Endothelial cell (in vitro differentiated cells): ENCODE results near the gene NEK1. TPM values are rescaled to one million over a fixed set of nuclear protein-coding genes. Genes with fewer than 3 reads are reported as not detected.
"Not testable (repeated sequence)": the region's sequence is repeated elsewhere in the genome, so short reads cannot be mapped to it uniquely, and the experiment has no call there.

Experiments used
- DNase-seq: peaks from one replicate; pipeline ENCODE4 v3.0.0; 2021; ENCODE audit warnings: low spot score
- H3K27ac Mint-ChIP-seq: one replicate; pipeline ENCODE4 v1.8.0; 2021; ENCODE audit warnings: mixed read lengths, inconsistent platforms; ENCODE audit not compliant: unreplicated experiment
- H3K27me3 Mint-ChIP-seq: one replicate; pipeline ENCODE4 v1.8.0; 2021; ENCODE audit warnings: mild to moderate bottlenecking, moderate library complexity, mixed read lengths, inconsistent platforms; ENCODE audit not compliant: unreplicated experiment
- H3K36me3 Mint-ChIP-seq: one replicate; pipeline ENCODE4 v1.8.0; 2021; ENCODE audit warnings: mild to moderate bottlenecking, low read depth, mixed read lengths, inconsistent platforms; ENCODE audit not compliant: unreplicated experiment
- H3K4me1 Mint-ChIP-seq: one replicate; pipeline ENCODE4 v1.8.0; 2021; ENCODE audit warnings: mild to moderate bottlenecking, mixed read lengths, inconsistent platforms; ENCODE audit not compliant: unreplicated experiment
- H3K4me3 Mint-ChIP-seq: one replicate; pipeline ENCODE4 v1.8.0; 2021; ENCODE audit warnings: mild to moderate bottlenecking, mixed read lengths, inconsistent platforms; ENCODE audit not compliant: unreplicated experiment
- H3K9me3 Mint-ChIP-seq: one replicate; pipeline ENCODE4 v1.8.0; 2021; ENCODE audit warnings: mixed read lengths, inconsistent platforms; ENCODE audit not compliant: unreplicated experiment
- CTCF ChIP-seq: fragments of 200-600 bp; sonication (generic); IDR thresholded peaks from one replicate; pipeline ENCODE4 v1.5.0; 2021; ENCODE audit warnings: antibody characterized with exemption; ENCODE audit not compliant: unreplicated experiment
- total RNA-seq: library from RNA; stranded (reverse); fragmentation: NEBNext Ultra II Directional; extraction: Animal tissue kit (Norgen Biotek cat#: 25700); gene quantifications from one replicate; pipeline ENCODE4 v1.2.1, GENCODE V29; 2021; ENCODE audit not compliant: unreplicated experiment

The NEK1 gene
- total RNA-seq, 1 donor from 2014 or later: 12.5 TPM

GRCh38 chr4:169458575-169458974 lies 153.8 kb downstream of the NEK1 start:
- DNase-seq: no peak
- Mint-ChIP-seq H3K27me3 (peaks cover 2% of the 10 kb centered on the region), H3K4me1 (no peaks in the 10 kb centered on the region), H3K36me3 (peaks cover 21% of the 10 kb centered on the region), H3K9me3 (no peaks in the 10 kb centered on the region), H3K27ac (no peak overlapping the region), H3K4me3 (no peak overlapping the region)
- TF ChIP-seq CTCF: no peak

DNA sequence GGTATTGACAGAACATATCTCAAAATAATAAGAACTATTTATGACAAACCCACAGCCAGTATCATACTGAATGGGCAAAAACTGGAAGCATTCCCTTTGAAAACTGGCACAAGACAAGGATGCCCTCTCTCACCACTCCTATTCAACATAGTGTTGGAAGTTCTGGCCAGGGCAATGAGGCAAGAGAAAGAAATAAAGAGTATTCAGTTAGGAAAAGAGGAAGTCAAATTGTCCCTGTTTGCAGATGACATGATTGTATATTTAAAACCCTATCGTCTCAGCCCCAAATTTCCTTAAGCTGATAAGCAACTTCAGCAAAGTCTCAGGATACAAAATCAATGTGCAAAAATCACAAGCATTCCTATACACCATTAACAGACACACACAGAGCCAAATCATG lies 159.7 kb downstream of the NEK1 start:
- H3K4me3 Mint-ChIP-seq, H3K9me3 Mint-ChIP-seq, H3K4me1 Mint-ChIP-seq, DNase-seq, H3K27me3 Mint-ChIP-seq, H3K27ac Mint-ChIP-seq: not testable (repeated sequence)
- H3K36me3 Mint-ChIP-seq: peaks cover 37% of the 10 kb centered on the region

DNA sequence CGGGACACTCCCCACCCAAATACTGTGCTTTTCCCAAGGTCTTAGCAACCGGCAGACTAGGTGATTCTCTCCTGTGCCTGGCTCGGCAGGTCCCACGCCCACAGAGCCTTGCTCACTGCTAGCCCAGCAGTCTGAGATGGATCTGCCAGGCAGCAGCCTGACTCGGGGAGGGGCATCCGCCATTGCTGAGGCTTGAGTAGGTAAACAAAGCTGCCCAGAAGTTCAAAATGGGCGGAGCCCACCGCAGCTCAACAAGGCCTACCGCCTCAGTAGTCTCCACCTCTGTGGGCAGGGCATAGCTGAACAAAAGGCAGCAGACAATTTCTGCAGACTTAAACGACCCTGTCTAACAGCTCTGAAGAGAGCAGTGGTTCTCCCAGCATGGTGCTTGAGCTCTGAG lies 163.4 kb downstream of the NEK1 start:
- H3K27ac Mint-ChIP-seq, H3K9me3 Mint-ChIP-seq, H3K4me1 Mint-ChIP-seq, H3K4me3 Mint-ChIP-seq, DNase-seq, H3K27me3 Mint-ChIP-seq: not testable (repeated sequence)
- peaks cover 37% of the 10 kb centered on the region for H3K36me3 Mint-ChIP-seq

GRCh38 chr4:169446824-169447223 lies 165.6 kb downstream of the NEK1 start:
- Mint-ChIP-seq H3K9me3 (no peaks in the 10 kb centered on the region), H3K27ac (no peak overlapping the region), H3K4me1 (no peaks in the 10 kb centered on the region), H3K36me3 (peaks cover 38% of the 10 kb centered on the region), H3K27me3 (no peaks in the 10 kb centered on the region), H3K4me3 (no peak overlapping the region)
- no peak for TF ChIP-seq CTCF
- DNase-seq: no peak

- H3K27me3 Mint-ChIP-seq: no peaks in the 10 kb centered on the region
- no peaks in the 10 kb centered on the region for H3K4me1 Mint-ChIP-seq
- no peak overlapping the region for H3K27ac Mint-ChIP-seq
- no peak overlapping the region for H3K4me3 Mint-ChIP-seq
- H3K36me3 Mint-ChIP-seq: peaks cover 27% of the 10 kb centered on the region
- TF ChIP-seq CTCF: no peak
- H3K9me3 Mint-ChIP-seq: no peaks in the 10 kb centered on the region
- DNase-seq: no peak
These were observed 168.6 kb downstream of the NEK1 start for GRCh38 chr4:169443748-169444147.

DNA sequence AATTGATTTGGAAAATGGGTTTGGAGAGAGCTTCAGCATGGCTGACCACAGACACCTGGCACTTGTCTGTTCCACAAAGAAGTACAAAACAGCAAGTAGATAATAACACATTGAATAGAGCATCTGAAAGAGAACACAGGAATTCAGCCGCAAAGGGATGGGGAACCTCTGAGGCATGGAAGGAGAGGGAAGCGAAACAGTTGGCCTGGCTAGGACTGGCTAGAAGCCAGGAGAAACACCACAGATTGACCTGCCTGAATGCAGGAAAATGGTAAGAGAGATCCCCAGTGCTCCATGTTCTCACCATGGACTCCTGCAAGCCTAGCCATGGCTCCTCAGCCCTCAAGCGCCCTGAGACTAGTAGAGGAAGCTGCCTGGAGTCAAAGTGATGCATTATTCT lies 171.9 kb downstream of the NEK1 start:
- Mint-ChIP-seq H3K4me3 (no peak overlapping the region), H3K27me3 (no peaks in the 10 kb centered on the region), H3K27ac (no peak overlapping the region), H3K36me3 (peaks cover 23% of the 10 kb centered on the region), H3K4me1 (no peaks in the 10 kb centered on the region), H3K9me3 (no peaks in the 10 kb centered on the region)
- no peak for DNase-seq
- no peak for TF ChIP-seq CTCF
